HG03558 (cell line): ENCODE data around the gene TCTN3.
"Not testable (repeated sequence)": the region's sequence is repeated elsewhere in the genome, so short reads cannot be mapped to it uniquely, and the experiment has no call there.

Source experiments
- ATAC-seq: cut with Tn5 transposase; IDR thresholded peaks from one replicate; pipeline ENCODE4 v1.9.1; 2021; ENCODE audit warnings: moderate number of reproducible peaks; ENCODE audit not compliant: unreplicated experiment; ENCODE audit errors: extremely low read depth

TCTN3 gene

GRCh38 chr10:95637911-95638310 is 55.8 kb downstream of the TCTN3 start:
- no peak for ATAC-seq

GRCh38 chr10:95637140-95637539 is 56.6 kb downstream of the TCTN3 start:
- no peak for ATAC-seq

DNA sequence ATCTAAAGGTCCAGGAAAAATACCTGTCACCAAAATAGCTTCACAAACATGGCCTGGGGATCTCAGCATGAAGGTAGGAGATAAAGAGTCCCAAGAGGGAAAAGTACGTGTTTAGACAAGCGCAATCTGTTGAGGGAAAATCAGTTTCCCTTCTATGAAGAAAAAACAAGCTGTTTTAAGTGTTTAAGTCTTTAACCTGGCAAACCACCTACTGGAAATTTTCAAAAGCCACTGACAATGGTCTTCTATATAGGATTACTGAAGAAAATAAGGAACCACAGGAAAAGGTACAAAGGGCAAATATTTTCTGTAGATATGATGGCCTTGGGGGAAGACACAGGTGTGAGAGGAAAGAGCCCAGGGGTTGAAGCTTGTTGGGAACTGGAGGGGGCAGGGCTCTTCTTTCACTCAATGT is 58.4 kb downstream of the TCTN3 start:
- ATAC-seq, result no peak

DNA sequence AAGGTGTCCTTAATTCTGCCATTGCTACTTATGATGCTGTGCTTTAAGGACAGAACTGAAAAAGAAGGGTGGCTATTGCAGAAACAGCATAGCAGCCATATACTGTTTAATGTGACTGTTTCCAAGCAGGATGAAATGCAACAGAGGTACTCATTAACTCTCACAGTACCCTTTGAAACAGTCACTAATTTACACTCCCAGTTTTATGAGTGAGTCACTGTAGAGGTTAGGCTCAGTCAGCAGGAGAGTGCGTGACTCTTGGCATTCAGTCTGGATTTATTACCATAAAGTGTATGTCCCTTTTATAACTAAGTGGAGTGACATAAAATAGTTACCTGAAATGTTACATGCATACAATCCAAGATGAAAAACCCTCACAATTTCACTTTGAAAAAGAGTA is 64.9 kb downstream of the TCTN3 start:
- no peak for ATAC-seq

GRCh38 chr10:95626500-95626899 is 67.2 kb downstream of the TCTN3 start:
- no peak for ATAC-seq

DNA sequence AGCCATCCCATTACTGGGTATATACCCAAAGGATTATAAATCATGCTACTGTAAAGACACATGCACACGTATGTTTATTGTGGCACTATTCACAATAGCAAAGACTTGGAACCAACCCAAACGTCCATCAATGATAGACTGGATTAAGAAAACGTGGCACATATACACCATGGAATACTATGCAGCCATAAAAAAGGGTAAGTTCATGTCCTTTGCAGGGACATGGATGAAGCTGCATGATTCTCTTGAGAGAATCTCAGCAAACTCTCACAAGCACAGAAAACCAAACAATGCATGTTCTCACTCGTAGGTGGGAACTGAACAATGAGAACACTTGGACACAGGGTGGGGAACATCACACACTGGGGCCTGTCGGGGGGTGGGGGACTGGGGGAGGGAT is 73.3 kb downstream of the TCTN3 start:
- ATAC-seq, result not testable (repeated sequence)

- no peak for ATAC-seq
These were observed 75.6 kb downstream of the TCTN3 start for GRCh38 chr10:95618101-95618500.

GRCh38 chr10:95616446-95616845 is 77.3 kb downstream of the TCTN3 start:
- ATAC-seq, result no peak
